Liver (tissue), 9 donors: ENCODE results near the gene MAGI1. TPM values are rescaled to one million over a fixed set of nuclear protein-coding genes. Genes with fewer than 3 reads are reported as not detected.

Source experiments
- DNase-seq: peaks from one replicate; pipeline ENCODE4 v3.0.0-alpha.2; 2017; ENCODE audit warnings: low spot score
- H3K27ac ChIP-seq, 2 donors: one replicate each; pipeline ENCODE4 v1.7.0; 2013; ENCODE audit warnings: inconsistent platforms in 2 of 2, low read length in 2 of 2, control low read depth in 1 of 2, low read depth in 1 of 2, mild to moderate bottlenecking in 1 of 2
- H3K27me3 ChIP-seq, 4 donors: one replicate each; pipeline versions ENCODE4 v1.6.1 to v1.7.0; 2013; ENCODE audit warnings: low read length in 3 of 4, inconsistent platforms in 1 of 4, mild to moderate bottlenecking in 1 of 4, moderate library complexity in 1 of 4; ENCODE audit not compliant: control insufficient read depth in 4 of 4, insufficient read depth in 4 of 4
- H3K36me3 ChIP-seq, 4 donors: one replicate each; pipeline versions ENCODE4 v1.6.1 to v1.7.0; 2013; ENCODE audit warnings: low read length in 3 of 4, mild to moderate bottlenecking in 3 of 4, low read depth in 1 of 4, moderate library complexity in 1 of 4; ENCODE audit not compliant: control insufficient read depth in 4 of 4, insufficient read depth in 3 of 4
- H3K4me1 ChIP-seq, 4 donors: one replicate each; pipeline versions ENCODE4 v1.6.1 to v1.7.0; 2013; ENCODE audit warnings: low read length in 3 of 4, mild to moderate bottlenecking in 3 of 4, moderate library complexity in 1 of 4; ENCODE audit not compliant: control insufficient read depth in 4 of 4, insufficient read depth in 4 of 4
- H3K4me3 ChIP-seq, 3 donors: one replicate each; pipeline versions ENCODE4 v1.6.1 to v1.7.0; 2013; ENCODE audit warnings: low read length in 3 of 3, control low read depth in 1 of 3, low read depth in 1 of 3, mild to moderate bottlenecking in 1 of 3
- H3K9ac ChIP-seq, 2 donors: one replicate each; pipeline ENCODE4 v1.7.0; 2013; ENCODE audit warnings: low read length in 2 of 2, mild to moderate bottlenecking in 2 of 2, moderate library complexity in 2 of 2, control low read depth in 1 of 2, low read depth in 1 of 2
- H3K9me3 ChIP-seq, 4 donors: one replicate each; pipeline versions ENCODE4 v1.6.1 to v1.7.0; 2013; ENCODE audit warnings: low read length in 3 of 4; ENCODE audit not compliant: control insufficient read depth in 4 of 4
- EGR1 ChIP-seq, 2 donors: IDR thresholded peaks; 2 replicates each; pipeline ENCODE4 v1.6.1; 2016 to 2018; ENCODE audit warnings: antibody characterized with exemption in 2 of 2, low read depth in 2 of 2
- FOXA1 ChIP-seq: IDR thresholded peaks from 2 replicates; pipeline ENCODE4 v1.6.1; 2016; ENCODE audit warnings: antibody characterized with exemption
- GABPA ChIP-seq, 2 donors: IDR thresholded peaks in 1 of 2; conservative IDR thresholded peaks in 1 of 2; 2 replicates each; pipeline ENCODE4 v1.6.1; 2016; ENCODE audit warnings: antibody characterized with exemption in 2 of 2, mild to moderate bottlenecking in 1 of 2, moderate library complexity in 1 of 2
- HNF4A ChIP-seq, 2 donors: conservative IDR thresholded peaks; 2 replicates each; pipeline ENCODE4 v1.6.1; 2016; ENCODE audit warnings: antibody characterized with exemption in 2 of 2, mild to moderate bottlenecking in 2 of 2
- JUND ChIP-seq, 2 donors: IDR thresholded peaks; 2 replicates each; pipeline ENCODE4 v1.6.1; 2016; ENCODE audit warnings: antibody characterized with exemption in 2 of 2
- NR2F2 ChIP-seq: IDR thresholded peaks from 2 replicates; pipeline ENCODE4 v1.6.1; 2016; ENCODE audit warnings: antibody characterized with exemption
- REST ChIP-seq: IDR thresholded peaks from 2 replicates; pipeline ENCODE4 v1.6.1; 2016; ENCODE audit warnings: antibody characterized with exemption, mild to moderate bottlenecking
- RXRA ChIP-seq, 2 donors: IDR thresholded peaks; 2 replicates each; pipeline ENCODE4 v1.6.1; 2017 to 2018; ENCODE audit warnings: antibody characterized with exemption in 2 of 2, mild to moderate bottlenecking in 1 of 2
- SP1 ChIP-seq: IDR thresholded peaks from 2 replicates; pipeline ENCODE4 v1.6.1; 2018; ENCODE audit warnings: antibody characterized with exemption, mild to moderate bottlenecking
- TAF1 ChIP-seq: conservative IDR thresholded peaks from 2 replicates; pipeline ENCODE4 v1.6.1; 2016; ENCODE audit warnings: antibody characterized with exemption, mild to moderate bottlenecking
- YY1 ChIP-seq: IDR thresholded peaks from 2 replicates; pipeline ENCODE4 v1.6.1; 2016; ENCODE audit warnings: antibody characterized with exemption, mild to moderate bottlenecking
- WGBS: extraction: QIAGEN DNeasy Blood & Tissue Kit; methylation state at CpG from one replicate; pipeline ENCODE4 v1.1.7; 2013; 5-methylcytosine and 5-hydroxymethylcytosine counted together
- polyA plus RNA-seq, 2 donors: library from polyadenylated mRNA; stranded (reverse) in 1 of 2; unstranded in 1 of 2; fragments of 200-250 nt in 1 of 2; fragments of >200 nt in 1 of 2; fragmentation: Nextera tagmentation in 1 of 2; extraction: Ambion mirVana in 1 of 2; gene quantifications; one replicate each; pipeline versions ENCODE4 v1.2.1 to v1.2.3, GENCODE V29; 2013 to 2015
- total RNA-seq, 2 donors: library from RNA; depleted of rRNA; stranded (reverse); fragments of >200 nt; gene quantifications; one replicate each; pipeline ENCODE4 v1.2.3, GENCODE V29; 2014
- donor health status: healthy.
- donor health status: healthy.
- donor health status: healthy.
- donor health status: healthy.
- donor health status: healthy.

MAGI1 gene
- total and polyA plus RNA-seq, 4 donors: 9.6 to 68.8 (median 14.0) TPM

DNA sequence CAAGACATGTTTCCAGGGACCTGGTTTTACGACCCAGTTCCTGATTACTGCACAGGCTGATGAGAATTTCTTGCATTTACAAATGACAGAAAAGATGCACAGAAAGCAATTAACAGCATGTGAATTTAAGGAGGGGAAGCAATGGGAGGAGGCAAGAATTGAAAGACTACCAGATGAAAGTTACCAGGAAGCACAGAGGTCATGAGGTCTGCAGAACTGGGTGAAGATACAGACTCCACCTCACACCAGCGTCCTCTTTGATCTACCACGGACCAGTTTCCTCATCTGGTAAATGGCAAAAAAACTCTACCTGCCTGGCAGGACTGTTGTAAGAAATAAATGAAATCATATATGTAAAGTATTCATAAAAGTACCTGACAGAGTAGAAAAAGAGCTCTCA is 266.0 kb downstream of the MAGI1 start:
- DNase-seq: no peak
- H3K9ac ChIP-seq: no peak overlapping the region
- no peaks in the 10 kb centered on the region for H3K36me3 ChIP-seq
- no peaks in the 10 kb centered on the region for H3K27me3 ChIP-seq
- no peaks in the 10 kb centered on the region for H3K4me1 ChIP-seq
- no peaks in the 10 kb centered on the region for H3K9me3 ChIP-seq
- H3K27ac ChIP-seq: no peak overlapping the region
- 79% methylated on average over 3 of the region's 3 CpGs for WGBS
- no peak overlapping the region for H3K4me3 ChIP-seq
- TF ChIP-seq FOXA1: no peak
- no peak for TF ChIP-seq YY1
- no peak for TF ChIP-seq SP1
- TF ChIP-seq TAF1: no peak

- Histone ChIP-seq H3K27ac (no peak overlapping the region), H3K4me3 (no peak overlapping the region), H3K9me3 (no peaks in the 10 kb centered on the region), H3K4me1 (no peaks in the 10 kb centered on the region), H3K36me3 (no peaks in the 10 kb centered on the region), H3K27me3 (no peaks in the 10 kb centered on the region), H3K9ac (no peak overlapping the region)
- 94% methylated on average over 1 of the region's 1 CpG for WGBS
- DNase-seq: no peak
- no peak for TF ChIP-seq JUND (IDR thresholded peaks at IDR 0.05)
- TF ChIP-seq GABPA (IDR thresholded peaks at IDR 0.05 in 1 of 2, conservative IDR thresholded peaks at IDR 0.05 in 1 of 2): no peak
- TF ChIP-seq NR2F2: no peak
Observed at GRCh38 chr3:65767551-65767950, 271.2 kb downstream of the MAGI1 start.

GRCh38 chr3:65762235-65762580 is 276.5 kb downstream of the MAGI1 start:
- no peak overlapping the region for H3K4me3 ChIP-seq
- H3K27me3 ChIP-seq: no peaks in the 10 kb centered on the region
- H3K27ac ChIP-seq: no peak overlapping the region
- H3K36me3 ChIP-seq: no peaks in the 10 kb centered on the region
- no peak overlapping the region for H3K9ac ChIP-seq
- 97% methylated on average over 4 of the region's 4 CpGs for WGBS
- no peaks in the 10 kb centered on the region for H3K4me1 ChIP-seq
- no peaks in the 10 kb centered on the region for H3K9me3 ChIP-seq
- DNase-seq: no peak
- TF ChIP-seq EGR1 (IDR thresholded peaks at IDR 0.05; ENCODE audit: low read depth in 2 of 2): no peak
- no peak for TF ChIP-seq RXRA (IDR thresholded peaks at IDR 0.05)
- no peak for TF ChIP-seq YY1
- no peak for TF ChIP-seq REST
- no peak for TF ChIP-seq HNF4A (conservative IDR thresholded peaks at IDR 0.05)
